HepG2 (cell line): ENCODE data around the gene THOC6.

Source experiments
- EEA1 ChIP-seq: sonication (generic); formaldehyde crosslinking; IDR thresholded peaks from 2 replicates; pipeline ENCODE4 v1.5.1; 2020; ENCODE audit warnings: mild to moderate bottlenecking, missing genetic modification reagents, borderline replicate concordance
- NFIB ChIP-seq: sonication (generic); formaldehyde crosslinking; IDR thresholded peaks from 2 replicates; pipeline ENCODE4 v1.9.0; 2021; ENCODE audit warnings: missing genetic modification reagents, mild to moderate bottlenecking, borderline replicate concordance
- POLR2AphosphoS5 ChIP-seq: IDR thresholded peaks from 2 replicates; pipeline ENCODE4 v1.6.1; 2012; ENCODE audit warnings: low read depth, low read length
- RBM22 ChIP-seq: fragments of 200-400 bp; formaldehyde crosslinking; optimal IDR thresholded peaks from 2 replicates; pipeline ENCODE3; 2017; ENCODE audit warnings: mild to moderate bottlenecking, low read length, moderate library complexity
- UBTF ChIP-seq: sonication (generic); formaldehyde crosslinking; IDR thresholded peaks from 2 replicates; pipeline ENCODE4 v1.4.0; 2020; ENCODE audit warnings: mild to moderate bottlenecking, missing genetic modification reagents
- YY1 ChIP-seq: IDR thresholded peaks from 2 replicates; pipeline ENCODE4 v1.6.1; 2011; ENCODE audit warnings: low read length, low read depth, moderate library complexity, mild to moderate bottlenecking; ENCODE audit not compliant: insufficient read depth, insufficient replicate concordance
- ZBTB1 ChIP-seq: sonication (generic); formaldehyde crosslinking; IDR thresholded peaks from 2 replicates; pipeline ENCODE4 v1.4.0; 2020; ENCODE audit warnings: missing genetic modification reagents, borderline replicate concordance
- ZBTB43 ChIP-seq: sonication (generic); formaldehyde crosslinking; conservative IDR thresholded peaks from 2 replicates; pipeline ENCODE4 v1.4.0; 2020; ENCODE audit warnings: missing genetic modification reagents
- ZMYM3 ChIP-seq: sonication (generic); formaldehyde crosslinking; IDR thresholded peaks from 2 replicates; pipeline ENCODE4 v1.5.1; 2020; ENCODE audit warnings: mild to moderate bottlenecking, missing genetic modification reagents
- ZNF605 ChIP-seq: sonication (generic); formaldehyde crosslinking; IDR thresholded peaks from 2 replicates; pipeline ENCODE4 v1.8.0; 2022; ENCODE audit warnings: mild to moderate bottlenecking, missing genetic modification reagents
- ZNF703 ChIP-seq: sonication (generic); formaldehyde crosslinking; IDR thresholded peaks from 2 replicates; pipeline ENCODE4 v1.5.1; 2020; ENCODE audit warnings: missing genetic modification reagents, mild to moderate bottlenecking, moderate library complexity, borderline replicate concordance
- ZNF780A ChIP-seq: sonication (generic); formaldehyde crosslinking; IDR thresholded peaks from 2 replicates; pipeline ENCODE4 v1.8.0; 2022; ENCODE audit warnings: mild to moderate bottlenecking, missing genetic modification reagents, moderate library complexity
- TF ChIP-seq, protein P1 (sequence below): sonication (generic); formaldehyde crosslinking; IDR thresholded peaks from 2 replicates; pipeline ENCODE4 v1.5.1; 2020; ENCODE audit warnings: mild to moderate bottlenecking, missing genetic modification reagents, moderate library complexity

GRCh38 chr16:3059041-3059722, 35.3 kb downstream of the THOC6 start:
- TF ChIP-seq YY1 (peak; percentile 49), UBTF (CRISPR knock-in tag) (peak; percentile 85), ZNF703 (CRISPR knock-in tag) (peak; percentile 61; the same call in 1 of the 2 replicates), NFIB (CRISPR knock-in tag) (no peak), ZBTB43 (CRISPR knock-in tag) (0 out of 2 replicates have a peak, but pooled peaks have one; percentile 16), ZNF605 (CRISPR knock-in tag) (no peak), ZNF780A (no peak), ZMYM3 (CRISPR knock-in tag) (no peak), EEA1 (CRISPR knock-in tag) (peak; percentile 78; the same call in 1 of the 2 replicates), ZBTB1 (no peak), POLR2AphosphoS5 (peak; percentile 46; the same call in 1 of the 2 replicates), RBM22 (no peak)
- TF ChIP-seq, protein P1, sequence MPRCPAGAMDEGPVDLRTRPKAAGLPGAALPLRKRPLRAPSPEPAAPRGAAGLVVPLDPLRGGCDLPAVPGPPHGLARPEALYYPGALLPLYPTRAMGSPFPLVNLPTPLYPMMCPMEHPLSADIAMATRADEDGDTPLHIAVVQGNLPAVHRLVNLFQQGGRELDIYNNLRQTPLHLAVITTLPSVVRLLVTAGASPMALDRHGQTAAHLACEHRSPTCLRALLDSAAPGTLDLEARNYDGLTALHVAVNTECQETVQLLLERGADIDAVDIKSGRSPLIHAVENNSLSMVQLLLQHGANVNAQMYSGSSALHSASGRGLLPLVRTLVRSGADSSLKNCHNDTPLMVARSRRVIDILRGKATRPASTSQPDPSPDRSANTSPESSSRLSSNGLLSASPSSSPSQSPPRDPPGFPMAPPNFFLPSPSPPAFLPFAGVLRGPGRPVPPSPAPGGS (CRISPR knock-in tag): peak; percentile 52; the same call in 1 of the 2 replicates
